Prostate gland (tissue), 2 donors: ENCODE data around the gene HDAC4.

Experiments
- CTCF ChIP-seq, 4 experiments: fragments of 200-600 bp in 2 of 4; fragments of 450-650 bp in 2 of 4; sonication (generic) in 2 of 4; IDR thresholded peaks; 1 replicate in 3 of 4; 2 replicates in 1 of 4; pipeline ENCODE4 v1.5.1; 2016 to 2019; ENCODE audit warnings: antibody characterized with exemption in 4 of 4, mild to moderate bottlenecking in 2 of 4, moderate library complexity in 2 of 4
- POLR2A ChIP-seq: fragments of 450-650 bp; IDR thresholded peaks from one replicate; pipeline ENCODE4 v1.6.1; 2016; ENCODE audit warnings: antibody characterized with exemption, mild to moderate bottlenecking
- POLR2AphosphoS5 ChIP-seq: sonication (generic); formaldehyde crosslinking; IDR thresholded peaks from one replicate; pipeline ENCODE4 v1.6.1; 2017; ENCODE audit warnings: antibody characterized with exemption

- TF ChIP-seq CTCF (IDR thresholded peaks at IDR 0.05) (no peak), POLR2AphosphoS5 (no peak), POLR2A (no peak)
Measured at GRCh38 chr2:239132786-239133185, 268.0 kb downstream of the HDAC4 start.
